Measurements from ENCODE around the gene COL4A3.
"Not testable (repeated sequence)": the region's sequence is repeated elsewhere in the genome, so short reads cannot be mapped to it uniquely, and the experiment has no call there.

COL4A3 gene

DNA sequence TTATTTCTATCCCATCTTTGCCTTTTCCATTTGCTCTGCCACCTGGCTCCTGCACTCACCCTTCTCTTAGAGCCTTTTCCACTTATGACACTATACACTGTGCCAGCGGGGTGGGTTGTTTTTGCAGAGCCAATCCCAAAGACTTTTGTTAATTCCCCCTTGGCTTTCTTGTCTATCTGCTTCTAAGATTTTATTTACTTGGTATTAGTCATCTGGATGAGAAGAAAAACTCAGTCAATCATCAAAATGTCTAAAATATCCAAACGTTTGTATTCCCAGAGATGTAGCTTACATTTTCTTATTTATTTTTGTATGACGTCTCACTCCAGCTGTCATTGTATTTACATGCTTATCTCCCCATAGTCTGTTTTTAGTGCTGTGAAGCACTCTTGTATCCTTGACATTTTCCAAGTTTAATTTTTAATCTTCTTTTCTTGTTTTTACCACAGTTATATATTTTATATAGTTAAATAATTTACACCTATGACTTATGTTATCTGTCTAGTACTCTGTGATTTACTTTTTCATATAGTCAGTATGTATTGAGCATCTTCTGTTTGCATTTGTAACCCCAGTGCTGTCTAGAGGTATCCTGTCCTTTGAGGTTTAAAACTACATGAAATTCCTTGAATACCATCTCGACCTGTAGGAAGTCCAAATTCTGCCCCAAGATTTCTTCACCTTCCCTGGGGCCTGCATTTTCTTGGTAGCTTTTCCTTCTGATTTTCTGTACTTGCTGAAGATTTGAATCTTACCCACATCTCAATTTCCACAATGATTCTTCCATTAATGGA lies 55.1 kb downstream of the COL4A3 start:
- DNase-seq: no peak

DNA sequence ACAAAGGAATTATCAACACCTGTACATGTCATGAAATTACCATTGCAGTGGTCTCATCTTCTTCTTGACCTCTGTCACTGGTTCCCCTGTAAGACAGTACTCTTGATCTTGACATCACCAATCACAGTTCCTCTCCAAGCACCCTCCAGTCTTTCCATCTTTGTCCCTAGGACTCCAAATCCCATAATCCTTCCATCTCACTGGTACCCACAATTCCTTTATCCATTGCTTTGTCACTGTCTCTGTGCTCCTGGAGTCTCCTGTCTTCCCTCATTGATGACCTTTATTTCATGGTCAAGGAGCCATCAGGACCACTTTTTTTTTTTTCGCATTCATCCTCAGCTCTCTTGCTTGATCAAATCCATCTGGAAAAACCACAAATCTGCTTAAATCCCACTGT lies 56.7 kb downstream of the COL4A3 start:
- no peak for DNase-seq

GRCh38 chr2:227222292-227222691 lies 57.9 kb downstream of the COL4A3 start:
- no peak for DNase-seq

GRCh38 chr2:227225641-227226040 lies 61.2 kb downstream of the COL4A3 start:
- not testable (repeated sequence) for DNase-seq

DNA sequence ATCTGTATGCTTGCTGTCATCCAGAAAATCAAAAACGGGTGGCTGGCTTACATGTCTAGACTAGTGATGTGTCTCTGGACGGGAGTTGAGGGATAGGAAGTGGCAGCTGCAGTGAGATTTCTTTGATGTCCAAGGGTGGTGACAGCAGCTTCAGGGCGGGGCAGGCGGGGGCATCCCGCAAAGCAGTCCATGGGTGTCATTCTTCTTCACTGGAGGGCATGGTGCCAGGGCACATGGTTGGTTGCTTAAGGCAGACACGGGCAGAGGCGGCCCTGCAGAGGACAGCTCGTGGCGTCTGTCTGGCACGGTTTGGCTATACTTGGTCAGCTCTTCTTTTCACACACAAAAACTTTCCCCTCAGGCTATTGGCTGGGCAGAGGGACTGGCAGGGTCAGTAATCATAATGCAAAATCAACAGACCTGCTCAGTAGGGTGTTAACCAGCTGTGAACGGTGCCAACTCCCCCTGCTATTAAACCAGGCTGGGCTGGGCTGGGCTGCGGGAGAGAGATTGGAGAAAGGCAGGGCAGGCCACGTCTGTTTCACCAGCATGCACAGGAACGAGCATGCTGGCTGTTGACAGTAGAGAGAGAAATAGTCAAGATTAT lies 63.7 kb downstream of the COL4A3 start:
- DNase-seq: no peak

GRCh38 chr2:227230151-227230550 lies 65.7 kb downstream of the COL4A3 start:
- no peak for DNase-seq

GRCh38 chr2:227234429-227234828 lies 70.0 kb downstream of the COL4A3 start:
- no peak for DNase-seq

DNA sequence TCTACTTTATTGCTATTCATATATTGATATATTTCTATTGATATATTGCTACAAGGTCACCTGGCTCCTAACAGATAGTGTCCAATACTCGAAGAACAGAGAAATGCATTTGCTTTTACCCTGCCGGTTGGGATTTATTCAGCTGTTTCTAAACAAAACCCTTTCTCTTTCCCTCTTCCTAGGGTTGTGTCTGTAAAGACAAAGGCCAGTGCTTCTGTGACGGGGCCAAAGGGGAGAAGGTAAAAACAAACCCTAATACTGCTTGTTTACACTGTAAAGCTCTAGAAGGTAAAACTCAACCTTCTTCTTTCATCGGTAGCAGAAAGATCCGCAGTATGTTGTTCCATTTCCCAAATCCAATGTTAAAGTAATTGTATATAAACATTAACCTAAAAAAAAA lies 73.4 kb downstream of the COL4A3 start:
- no peak for DNase-seq

DNA sequence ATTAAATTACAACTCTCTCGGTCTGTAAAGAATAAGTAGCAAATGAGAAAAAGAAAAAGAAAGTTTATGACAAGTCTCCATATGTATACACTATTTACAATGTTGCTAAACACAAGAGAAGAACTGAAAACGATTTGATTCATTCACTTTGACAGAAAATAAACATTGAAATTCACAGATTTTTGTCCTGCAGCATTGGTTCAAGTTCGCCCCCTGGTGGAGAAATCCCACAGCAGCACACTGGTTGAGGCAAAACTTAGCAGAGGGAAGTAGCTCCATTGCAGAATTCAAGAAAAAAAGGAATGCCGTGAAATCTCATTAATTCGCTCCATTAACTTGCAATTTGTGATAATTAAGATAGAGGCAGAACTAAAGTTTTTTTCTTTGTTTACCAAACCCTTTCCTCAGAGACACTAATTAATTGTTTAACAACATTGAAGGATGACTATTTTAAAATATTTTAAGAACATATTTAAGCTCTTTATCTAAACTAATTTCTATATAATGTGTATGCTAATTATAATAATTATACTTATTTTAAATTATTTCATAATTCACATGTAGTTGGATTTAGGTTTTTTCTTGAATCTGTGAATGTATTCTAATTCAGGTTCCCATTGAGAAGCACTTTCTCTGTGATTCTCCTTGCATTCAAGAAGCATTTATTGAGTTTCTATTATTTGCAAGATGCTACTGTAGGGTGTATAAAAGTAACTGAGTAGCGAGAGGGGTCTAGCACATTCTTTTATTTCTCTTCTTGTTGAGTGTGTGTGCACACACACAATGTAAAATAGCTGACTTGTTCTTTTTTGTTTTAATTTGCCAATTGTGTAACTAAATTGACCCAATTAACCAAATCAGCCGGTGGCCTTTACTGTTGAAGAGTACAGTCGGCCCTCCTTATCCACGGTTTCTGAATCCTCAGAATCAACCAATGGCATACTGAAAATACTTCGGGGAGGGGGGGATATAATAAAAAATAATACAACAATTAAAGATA lies 74.1 kb downstream of the COL4A3 start:
- peak; percentile 34 for DNase-seq

DNA sequence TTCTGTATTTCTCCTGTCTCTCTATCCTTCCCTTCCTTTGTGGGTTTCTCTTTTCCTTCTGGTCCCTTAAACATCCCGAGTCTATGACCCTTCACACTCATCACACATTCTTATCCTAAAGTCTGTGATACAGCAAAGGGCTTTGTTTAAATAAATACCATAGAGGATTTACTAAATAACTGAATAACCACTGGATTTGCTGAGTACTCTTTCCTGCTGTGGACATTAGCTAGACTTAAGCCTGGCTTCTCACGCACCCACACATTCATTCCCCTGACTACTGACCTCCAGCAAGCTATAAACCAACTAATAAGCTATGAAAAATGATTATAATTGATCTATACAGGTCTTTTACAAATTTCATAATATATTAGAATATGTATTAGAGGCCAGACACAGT lies 76.6 kb downstream of the COL4A3 start:
- DNase-seq: no peak

DNA sequence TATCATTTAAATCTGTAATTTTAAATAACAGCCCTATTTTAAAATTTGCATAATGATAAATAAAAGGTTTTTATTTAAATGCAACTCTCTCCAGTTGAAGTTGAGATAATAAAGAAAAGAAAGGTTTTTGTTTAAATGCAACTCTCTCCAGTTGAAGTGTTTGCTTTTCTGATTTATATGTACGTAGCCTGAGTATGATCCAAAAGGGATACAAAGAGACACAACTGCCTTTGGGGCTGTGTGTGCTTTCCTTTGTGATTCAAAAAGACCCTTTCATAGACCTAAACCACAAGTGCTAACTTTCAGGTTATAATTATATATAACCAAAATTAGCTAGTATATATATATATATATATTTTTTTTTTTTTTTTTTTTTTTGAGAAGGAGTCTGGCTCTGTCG lies 84.5 kb downstream of the COL4A3 start:
- DNase-seq: no peak

DNA sequence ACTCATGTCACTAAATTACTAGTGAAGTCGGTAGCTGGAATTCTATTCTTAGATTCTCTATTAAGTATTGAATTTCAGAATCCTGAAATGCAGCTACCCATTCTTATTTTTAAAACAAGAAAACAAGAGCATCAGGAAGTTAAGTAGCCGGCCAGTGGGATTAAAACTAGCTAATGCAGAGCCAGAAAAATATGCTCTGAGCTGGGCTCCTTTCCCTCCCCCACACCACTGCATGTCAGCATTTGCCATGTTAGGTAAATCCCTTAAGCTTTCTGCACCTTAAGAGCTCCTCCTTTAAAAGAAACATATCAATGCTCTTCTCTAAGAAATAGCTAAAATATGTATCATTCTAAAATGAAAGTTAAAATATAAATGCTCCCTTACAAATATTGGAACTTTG lies 88.4 kb downstream of the COL4A3 start:
- no peak for DNase-seq

GRCh38 chr2:227256605-227257004 lies 92.2 kb downstream of the COL4A3 start:
- no peak for DNase-seq

DNA sequence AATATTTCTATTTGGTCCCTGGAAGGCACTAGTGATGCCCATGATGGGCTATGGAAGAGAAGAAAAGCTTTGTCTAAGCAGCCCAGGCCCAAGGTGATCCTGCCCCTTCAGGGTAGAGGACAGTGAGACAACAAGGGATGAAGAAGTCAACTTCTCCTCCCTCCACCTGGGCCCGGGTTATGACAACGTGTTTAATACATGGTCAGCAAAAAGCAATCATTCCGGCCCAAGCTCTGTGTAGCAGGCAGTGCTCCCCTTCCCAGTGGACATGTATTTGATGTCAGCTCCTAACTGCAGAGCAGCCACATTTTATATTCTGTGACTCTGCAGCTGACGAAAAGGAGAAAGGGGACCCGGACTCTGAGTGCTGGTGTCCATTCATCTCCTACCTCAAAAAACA lies 93.4 kb downstream of the COL4A3 start:
- no peak for DNase-seq

GRCh38 chr2:227260041-227260440 lies 95.6 kb downstream of the COL4A3 start:
- DNase-seq: no peak

GRCh38 chr2:227267410-227268115 lies 103.1 kb downstream of the COL4A3 start:
- no peak for DNase-seq

GRCh38 chr2:227280895-227281294 lies 116.5 kb downstream of the COL4A3 start:
- DNase-seq: no peak

DNA sequence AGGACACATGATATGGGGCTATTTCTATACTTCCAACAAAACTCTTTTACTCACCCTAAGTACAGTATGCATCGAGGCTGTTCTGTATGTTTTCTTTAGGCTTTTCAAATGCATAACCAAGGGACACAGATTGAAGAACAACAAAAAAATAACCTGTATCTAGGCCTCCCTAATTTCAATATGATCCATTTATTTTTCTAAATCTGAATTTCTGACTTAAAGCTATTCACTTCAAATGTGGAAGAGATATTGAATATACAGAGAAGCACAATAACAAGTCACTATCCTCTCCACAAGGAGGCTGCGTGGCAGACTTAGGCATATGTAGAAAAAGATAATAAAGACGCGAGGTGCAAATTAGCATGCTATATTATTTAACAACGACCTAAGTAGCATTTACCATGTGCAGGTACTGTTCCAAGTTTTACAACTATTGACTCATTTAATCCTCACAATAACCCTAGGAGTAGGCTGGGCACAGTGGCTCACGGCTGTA lies 121.4 kb downstream of the COL4A3 start:
- no peak for DNase-seq

GRCh38 chr2:227287771-227288170 lies 123.3 kb downstream of the COL4A3 start:
- no peak for DNase-seq

DNA sequence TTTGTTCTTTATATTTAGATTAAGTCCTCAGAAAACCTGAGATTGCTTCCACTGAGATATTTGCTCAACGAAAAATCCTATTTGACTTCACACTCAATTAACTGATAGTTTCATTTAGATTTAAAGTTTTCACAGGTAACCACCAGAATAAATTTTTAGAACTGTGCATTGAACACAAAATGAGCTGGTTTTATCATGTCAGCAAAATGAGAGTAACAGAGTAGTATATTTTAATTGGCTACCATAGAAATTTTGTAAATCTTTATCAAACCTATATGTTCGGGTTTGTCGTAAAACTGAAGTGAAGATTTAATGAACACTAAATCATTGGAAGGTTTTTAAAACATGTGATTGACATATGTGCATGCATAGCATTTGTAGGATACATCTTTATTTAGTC lies 127.9 kb downstream of the COL4A3 start:
- no peak for DNase-seq

DNA sequence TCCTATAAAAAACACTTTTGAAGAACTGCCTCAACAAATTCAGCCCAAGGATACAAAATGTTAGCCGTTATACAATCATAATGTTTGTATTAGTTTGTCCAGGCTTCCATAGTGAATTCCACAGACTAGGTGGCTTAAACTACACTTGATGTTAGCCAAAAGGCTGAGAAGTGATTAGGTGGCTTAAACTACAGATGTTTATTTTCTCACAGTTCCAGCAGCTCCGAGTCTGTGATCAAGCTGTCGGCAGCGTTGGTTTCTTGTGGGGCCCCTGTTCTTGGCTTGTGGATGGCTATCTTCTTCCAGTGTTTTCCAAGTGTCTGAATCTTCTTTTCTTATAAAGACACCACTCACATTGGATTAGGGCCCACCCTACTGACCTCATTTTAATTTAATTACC lies 129.1 kb downstream of the COL4A3 start:
- no peak for DNase-seq

DNA sequence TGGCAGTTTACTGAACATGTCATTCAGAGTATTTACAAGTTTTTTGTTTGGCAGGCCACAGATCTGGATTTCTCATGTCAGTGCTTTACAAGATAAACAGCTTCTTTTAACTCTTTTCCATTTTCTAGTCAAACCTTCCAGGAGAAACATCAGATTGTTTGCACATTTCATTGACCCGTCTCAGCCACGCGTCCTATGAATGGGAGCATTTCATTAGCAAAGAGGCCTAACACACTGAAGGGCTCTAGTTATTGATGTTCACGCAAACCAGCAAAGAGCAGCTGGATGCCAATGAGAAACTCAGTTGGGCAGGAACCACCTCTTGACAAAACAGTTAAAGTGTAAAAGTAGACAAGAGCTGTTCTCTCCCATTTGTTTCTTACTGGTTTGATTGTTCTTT lies 131.4 kb downstream of the COL4A3 start:
- DNase-seq: no peak

Data from DMS79 treated with DMSO at 0.1 percent for 48 hours (cell line).